H1 (cell line): ENCODE measurements around the gene TXNDC2. TPM values are rescaled to one million over a fixed set of nuclear protein-coding genes. Genes with fewer than 3 reads are reported as not detected.

Source experiments
- CTCF ChIA-PET: fragments of 300-600 bp; sonication (Branson Sonifier 250); formaldehyde crosslinking; loops from one replicate; lab custom pipeline; 2021; ENCODE audit not compliant: partially characterized antibody; lab: Charles Lee
- POLR2A ChIA-PET: fragments of 300-600 bp; sonication (Branson Sonifier 250); formaldehyde crosslinking; loops from one replicate; lab custom pipeline; 2021; ENCODE audit warnings: inconsistent platforms; ENCODE audit not compliant: partially characterized antibody; lab: Charles Lee
- DNase-seq, 2 experiments: peaks; one replicate each; pipeline versions ENCODE4 v3.0.0 to v3.0.0-alpha.2; 2010 to 2022; ENCODE audit warnings: low spot score in 2 of 2, low read depth in 1 of 2, mixed read lengths in 1 of 2
- FAIRE-seq: peaks from 2 replicates; lab custom pipeline; 2011; peaks lifted over from hg19 to GRCh38; lab: Jason Lieb, UNC
- H2AFZ ChIP-seq: 2 replicates; pipeline ENCODE4 v1.8.1; 2012; ENCODE audit warnings: low read length, inconsistent platforms
- H2AK5ac ChIP-seq: 2 replicates; pipeline ENCODE4 v1.6.1; 2013; ENCODE audit warnings: low read depth, low read length
- H2BK120ac ChIP-seq: replicated peaks from 2 replicates; pipeline ENCODE3; 2013; ENCODE audit warnings: low read depth, low read length, inconsistent platforms
- H2BK12ac ChIP-seq: 2 replicates; pipeline ENCODE4 v1.6.1; 2013; ENCODE audit warnings: low read depth, low read length
- H2BK15ac ChIP-seq: 2 replicates; pipeline ENCODE4 v1.6.1; 2013; ENCODE audit warnings: low read length
- H2BK20ac ChIP-seq: 2 replicates; pipeline ENCODE4 v1.6.1; 2013; ENCODE audit warnings: low read length
- H2BK5ac ChIP-seq: 2 replicates; pipeline ENCODE4 v1.6.1; 2013; ENCODE audit warnings: low read depth, low read length
- H3K14ac ChIP-seq: 2 replicates; pipeline ENCODE4 v1.6.1; 2013; ENCODE audit warnings: inconsistent platforms; ENCODE audit not compliant: insufficient read length
- H3K18ac ChIP-seq: 2 replicates; pipeline ENCODE4 v1.6.1; 2013; ENCODE audit warnings: low read length; ENCODE audit errors: extremely low read depth
- H3K23ac ChIP-seq: 2 replicates; pipeline ENCODE4 v1.6.1; 2013; ENCODE audit warnings: inconsistent platforms; ENCODE audit not compliant: insufficient read length
- H3K23me2 ChIP-seq: 2 replicates; pipeline ENCODE4 v1.6.1; 2013; ENCODE audit warnings: low read depth, low read length
- H3K27ac ChIP-seq: 2 replicates; pipeline ENCODE4 v1.6.1; 2011; ENCODE audit warnings: low read depth, low read length, inconsistent platforms
- H3K27me3 ChIP-seq, 4 experiments: replicated peaks in 1 of 4; 1 replicate in 1 of 4; 2 replicates in 3 of 4; pipeline versions ENCODE4 v1.6.1 to v1.8.1; 2011 to 2013; ENCODE audit warnings: low read length in 3 of 4, mild to moderate bottlenecking in 3 of 4, inconsistent platforms in 2 of 4, mixed read lengths in 2 of 4, moderate library complexity in 1 of 4; ENCODE audit not compliant: control insufficient read depth in 3 of 4, insufficient read depth in 3 of 4; ENCODE audit errors: extremely low read depth in 1 of 4
- H3K36me3 ChIP-seq, 4 experiments: 2 replicates each; pipeline versions ENCODE4 v1.6.1 to v1.8.1; 2011 to 2013; ENCODE audit warnings: mild to moderate bottlenecking in 4 of 4, low read length in 3 of 4, moderate library complexity in 2 of 4, control low read depth in 1 of 4, inconsistent platforms in 1 of 4; ENCODE audit not compliant: insufficient read depth in 4 of 4, control insufficient read depth in 2 of 4
- H3K4ac ChIP-seq: replicated peaks from 2 replicates; pipeline ENCODE3; 2013; ENCODE audit warnings: low read length, low read depth, mixed read lengths, inconsistent platforms; ENCODE audit not compliant: insufficient read length
- H3K4me1 ChIP-seq, 4 experiments: replicated peaks in 1 of 4; 1 replicate in 1 of 4; 2 replicates in 3 of 4; pipeline versions ENCODE4 v1.6.1 to v1.8.1; 2011 to 2013; ENCODE audit warnings: low read length in 3 of 4, inconsistent platforms in 2 of 4, mixed read lengths in 1 of 4; ENCODE audit not compliant: insufficient read depth in 4 of 4, control insufficient read depth in 3 of 4
- H3K4me2 ChIP-seq, 2 experiments: 2 replicates each; pipeline versions ENCODE4 v1.6.1 to v1.8.1; 2011 to 2013; ENCODE audit warnings: low read depth in 2 of 2, low read length in 2 of 2, control low read depth in 1 of 2, inconsistent platforms in 1 of 2, mild to moderate bottlenecking in 1 of 2; ENCODE audit not compliant: insufficient read depth in 1 of 2
- H3K4me3 ChIP-seq, 4 experiments: fragments of 200-600, 300-600 bp in 1 of 4; sonication (generic), shearing (Covaris generic), sonication (Bioruptor Twin) in 1 of 4; 2 replicates each; pipeline versions ENCODE4 v1.5.1 to v1.8.1; 2011 to 2016; ENCODE audit warnings: low read length in 4 of 4, low read depth in 3 of 4, control low read depth in 2 of 4, inconsistent platforms in 2 of 4, mild to moderate bottlenecking in 2 of 4, mixed read lengths in 1 of 4, moderate library complexity in 1 of 4; ENCODE audit not compliant: insufficient read depth in 2 of 4; ENCODE audit errors: extremely low read depth in 1 of 4
- H3K56ac ChIP-seq: replicated peaks from 2 replicates; pipeline ENCODE3; 2013; ENCODE audit warnings: low read depth, mild to moderate bottlenecking, mixed read lengths, low read length, inconsistent platforms; ENCODE audit not compliant: insufficient read length
- H3K79me1 ChIP-seq: 2 replicates; pipeline ENCODE4 v1.6.1; 2013; ENCODE audit warnings: low read depth, low read length, control low read depth
- H3K79me2 ChIP-seq, 2 experiments: 2 replicates each; pipeline versions ENCODE4 v1.6.1 to v1.8.1; 2012 to 2013; ENCODE audit warnings: low read length in 2 of 2, mild to moderate bottlenecking in 2 of 2, inconsistent platforms in 1 of 2; ENCODE audit not compliant: insufficient read depth in 2 of 2, control insufficient read depth in 1 of 2
- H3K9ac ChIP-seq, 4 experiments: replicated peaks in 1 of 4; 1 replicate in 1 of 4; 2 replicates in 3 of 4; pipeline versions ENCODE4 v1.6.1 to v1.8.1; 2011 to 2013; ENCODE audit warnings: low read depth in 3 of 4, low read length in 3 of 4, control low read depth in 2 of 4, mild to moderate bottlenecking in 2 of 4, moderate library complexity in 2 of 4, inconsistent platforms in 1 of 4; ENCODE audit errors: extremely low read depth in 1 of 4
- H3K9me3 ChIP-seq, 2 experiments: 2 replicates each; pipeline versions ENCODE4 v1.6.1 to v1.8.1; 2012 to 2013; ENCODE audit warnings: mild to moderate bottlenecking in 2 of 2, moderate library complexity in 2 of 2, control low read depth in 1 of 2, inconsistent platforms in 1 of 2, low read depth in 1 of 2, low read length in 1 of 2, mixed read lengths in 1 of 2; ENCODE audit not compliant: insufficient read depth in 2 of 2
- H4K20me1 ChIP-seq, 2 experiments: replicated peaks in 1 of 2; 2 replicates each; pipeline versions ENCODE3 to v1.8.1; 2011 to 2013; ENCODE audit warnings: inconsistent platforms in 2 of 2, low read length in 2 of 2, mild to moderate bottlenecking in 1 of 2; ENCODE audit not compliant: insufficient read depth in 2 of 2, control insufficient read depth in 1 of 2
- H4K5ac ChIP-seq: 2 replicates; pipeline ENCODE4 v1.6.1; 2013; ENCODE audit warnings: low read length, low read depth, mixed read lengths, inconsistent platforms; ENCODE audit not compliant: insufficient read length
- H4K8ac ChIP-seq: 2 replicates; pipeline ENCODE4 v1.8.0; 2013; ENCODE audit warnings: mild to moderate bottlenecking, moderate library complexity, low read length, inconsistent platforms; ENCODE audit not compliant: insufficient read depth; ENCODE audit errors: extremely low read depth
- H4K91ac ChIP-seq: replicated peaks from 2 replicates; pipeline ENCODE3; 2013; ENCODE audit warnings: low read length, mixed read lengths, inconsistent platforms; ENCODE audit not compliant: insufficient read length
- EGR1 ChIP-seq: IDR thresholded peaks from 2 replicates; pipeline ENCODE4 v1.6.1; 2011; ENCODE audit warnings: low read depth, low read length, borderline replicate concordance
- HDAC2 ChIP-seq, 2 experiments: fragments of 300-600 bp in 1 of 2; sonication (generic) in 1 of 2; IDR thresholded peaks; 2 replicates each; pipeline ENCODE4 v1.6.1; 2011 to 2012; ENCODE audit warnings: low read depth in 2 of 2, low read length in 2 of 2, mild to moderate bottlenecking in 2 of 2, moderate library complexity in 2 of 2, borderline replicate concordance in 1 of 2, inconsistent platforms in 1 of 2
- KDM1A ChIP-seq: fragments of 200-600, 300-600 bp; sonication (generic); IDR thresholded peaks from 2 replicates; pipeline ENCODE4 v1.7.1; 2016; ENCODE audit warnings: mild to moderate bottlenecking, low read length, borderline replicate concordance
- WGBS, 2 experiments: shearing (Covaris generic) in 1 of 2; methylation state at CpG; one replicate each; pipeline versions ENCODE4 v1.1.6 to v1.1.7; 2013 to 2015; ENCODE audit warnings: low lambda C conversion rate in 2 of 2, mixed read lengths in 2 of 2, inconsistent platforms in 1 of 2, low coverage in 1 of 2, missing lambda C conversion rate in 1 of 2; ENCODE audit not compliant: insufficient replicate concordance in 2 of 2, insufficient coverage in 1 of 2, insufficient read length in 1 of 2; ENCODE audit errors: extremely low coverage in 1 of 2, missing lambda C conversion rate in 1 of 2; 5-methylcytosine and 5-hydroxymethylcytosine counted together
- polyA plus RNA-seq, 7 experiments: library from polyadenylated mRNA; depleted of rRNA in 3 of 7; stranded (reverse) in 5 of 7; unstranded in 2 of 7; fragments of >200 nt in 5 of 7; fragments of 200-250 nt in 2 of 7; gene quantifications; 1 replicate in 5 of 7; 2 replicates in 1 of 7; 4 replicates in 1 of 7; pipeline versions ENCODE4 v1.2.1 to v1.2.3, GENCODE V29; 2011 to 2013; ENCODE audit warnings: missing spikeins in 2 of 7, mixed read lengths in 2 of 7
- total RNA-seq: library from RNA; stranded (reverse); fragmentation: NEBNext Ultra II Directional; extraction: Animal tissue kit (Norgen Biotek cat#: 25700); gene quantifications from 2 replicates; pipeline ENCODE4 v1.2.1, GENCODE V29; 2021

The TXNDC2 gene
- total and polyA plus RNA-seq, 2 of the 8 experiments (the other 6 are each of a cell fraction or from before 2014, with no cell fraction given), result 0.09 TPM; not detected in 1

- H3K23me2 ChIP-seq, result no peaks in the 10 kb centered on the region
- CTCF ChIA-PET, result no interaction called here
- TF ChIP-seq HDAC2 (IDR thresholded peaks at IDR 0.05; ENCODE audit: borderline replicate concordance in 1 of 2, low read depth in 2 of 2, low read length in 2 of 2) (no peak), KDM1A (no peak), EGR1 (no peak)
- TF ChIP-seq, all 59 proteins: peak for 0
- no peaks in the 10 kb centered on the region for H4K20me1 ChIP-seq
- no peak overlapping the region for H2AFZ ChIP-seq
- no peak overlapping the region for H3K4ac ChIP-seq
- no peaks in the 10 kb centered on the region for H3K27me3 ChIP-seq
- no peak overlapping the region for H3K23ac ChIP-seq
- POLR2A ChIA-PET, result no interaction called here
- H3K18ac ChIP-seq, result no peak overlapping the region
- H2BK12ac ChIP-seq, result no peak overlapping the region
- no peaks in the 10 kb centered on the region for H3K79me1 ChIP-seq
- H3K27ac ChIP-seq, result no peak overlapping the region
- H3K14ac ChIP-seq, result no peak overlapping the region
- no peak for DNase-seq
- no peak overlapping the region for H2BK120ac ChIP-seq
- no peak overlapping the region for H4K91ac ChIP-seq
- H3K9me3 ChIP-seq, result no peaks in the 10 kb centered on the region
- no peaks in the 10 kb centered on the region for H3K4me1 ChIP-seq
- H3K56ac ChIP-seq, result no peak overlapping the region
- H4K8ac ChIP-seq, result no peak overlapping the region
- H2BK15ac ChIP-seq, result no peak overlapping the region
- no peak overlapping the region for H2AK5ac ChIP-seq
- no peak overlapping the region for H3K4me3 ChIP-seq
- H3K79me2 ChIP-seq, result no peaks in the 10 kb centered on the region
- no peaks in the 10 kb centered on the region for H3K36me3 ChIP-seq
- 100% methylated on average over 1 of the region's 1 CpG; no CpG with 5 or more reads in 1 of the 2 experiments for WGBS, 2 experiments
- H3K4me2 ChIP-seq, result no peak overlapping the region
- H3K9ac ChIP-seq, result no peak overlapping the region
- no peak for FAIRE-seq
- H2BK5ac ChIP-seq, result no peak overlapping the region
- no peak overlapping the region for H4K5ac ChIP-seq
- no peak overlapping the region for H2BK20ac ChIP-seq
These were observed 5.2 kb downstream of the TXNDC2 start for GRCh38 chr18:9890957-9891356.
